Measurements from ENCODE around the gene MRPS9.
A peak's percentile ranks its signal among the peaks of the same experiment; 100 is the strongest.

The MRPS9 gene

GRCh38 chr2:105037572-105038382, at the start of gene MRPS9:
Gene MRPS9, plus strand, starts transcription at chr2:105038069. Its CDS starts 24 bp downstream, at chr2:105038093.
- ATAC-seq (replicated peaks; ENCODE audit: extremely low read depth, poor library complexity, severe bottlenecking): peak; percentile 97
- no peaks in the 10 kb centered on the region for H3K27me3 Mint-ChIP-seq
- H3K4me1 Mint-ChIP-seq: peaks cover 34% of the 10 kb centered on the region
- H3K4me3 Mint-ChIP-seq: peak within 1 kb of the TSS; percentile 91
- H3K9me3 Mint-ChIP-seq: no peaks in the 10 kb centered on the region
- DNase-seq (ENCODE audit: low spot score in 2 of 2): peak; percentile 94 to 97
- peaks cover 8% of the 10 kb centered on the region for H3K36me3 Mint-ChIP-seq (ENCODE audit: insufficient read depth)
- peak within 1 kb of the TSS; percentile 95 for H3K27ac Mint-ChIP-seq (ENCODE audit: low read depth)

GRCh38 chr2:105005181-105005951, 32.5 kb upstream of the MRPS9 start:
- peaks cover 22% of the 10 kb centered on the region for H3K9me3 Mint-ChIP-seq
- no peaks in the 10 kb centered on the region for H3K4me1 Mint-ChIP-seq
- no peak overlapping the region for H3K27ac Mint-ChIP-seq (ENCODE audit: low read depth)
- peaks cover 41% of the 10 kb centered on the region for H3K27me3 Mint-ChIP-seq
- H3K36me3 Mint-ChIP-seq (ENCODE audit: insufficient read depth): no peaks in the 10 kb centered on the region
- ATAC-seq (replicated peaks; ENCODE audit: extremely low read depth, poor library complexity, severe bottlenecking) (no peak), DNase-seq (ENCODE audit: low spot score in 2 of 2) (no peak)
- H3K4me3 Mint-ChIP-seq: no peak overlapping the region

GRCh38 chr2:105007367-105007766, 30.5 kb upstream of the MRPS9 start:
- Mint-ChIP-seq H3K9me3 (peaks cover 22% of the 10 kb centered on the region), H3K4me1 (no peaks in the 10 kb centered on the region), H3K27me3 (peaks cover 39% of the 10 kb centered on the region), H3K27ac (ENCODE audit: low read depth) (no peak overlapping the region), H3K36me3 (ENCODE audit: insufficient read depth) (no peaks in the 10 kb centered on the region), H3K4me3 (no peak overlapping the region)
- ATAC-seq (replicated peaks; ENCODE audit: extremely low read depth, poor library complexity, severe bottlenecking) (no peak), DNase-seq (ENCODE audit: low spot score in 2 of 2) (no peak)

- no peaks in the 10 kb centered on the region for H3K27me3 Mint-ChIP-seq
- ATAC-seq (replicated peaks; ENCODE audit: extremely low read depth, poor library complexity, severe bottlenecking) (no peak), DNase-seq (ENCODE audit: low spot score in 2 of 2) (no peak)
- no peak overlapping the region for H3K27ac Mint-ChIP-seq (ENCODE audit: low read depth)
- H3K36me3 Mint-ChIP-seq (ENCODE audit: insufficient read depth): peaks cover 3% of the 10 kb centered on the region
- no peak overlapping the region for H3K4me3 Mint-ChIP-seq
- no peaks in the 10 kb centered on the region for H3K9me3 Mint-ChIP-seq
- H3K4me1 Mint-ChIP-seq: peaks cover 6% of the 10 kb centered on the region
Measured at GRCh38 chr2:105032476-105032875, 5.4 kb upstream of the MRPS9 start.

- Mint-ChIP-seq H3K27me3 (no peaks in the 10 kb centered on the region), H3K4me1 (peaks cover 19% of the 10 kb centered on the region), H3K9me3 (no peaks in the 10 kb centered on the region), H3K4me3 (no peak overlapping the region), H3K27ac (ENCODE audit: low read depth) (no peak overlapping the region), H3K36me3 (ENCODE audit: insufficient read depth) (peaks cover 8% of the 10 kb centered on the region)
- DNase-seq (ENCODE audit: low spot score in 2 of 2) (no peak), ATAC-seq (replicated peaks; ENCODE audit: extremely low read depth, poor library complexity, severe bottlenecking) (no peak)
Measured at GRCh38 chr2:105034170-105034569, 3.7 kb upstream of the MRPS9 start.

- H3K27ac Mint-ChIP-seq (ENCODE audit: low read depth): peak overlapping the region; percentile 95
- ATAC-seq (replicated peaks; ENCODE audit: extremely low read depth, poor library complexity, severe bottlenecking) (no peak), DNase-seq (ENCODE audit: low spot score in 2 of 2) (no peak)
- no peaks in the 10 kb centered on the region for H3K27me3 Mint-ChIP-seq
- H3K4me3 Mint-ChIP-seq: peak overlapping the region; percentile 91
- H3K4me1 Mint-ChIP-seq: peaks cover 34% of the 10 kb centered on the region
- H3K9me3 Mint-ChIP-seq: no peaks in the 10 kb centered on the region
- peaks cover 8% of the 10 kb centered on the region for H3K36me3 Mint-ChIP-seq (ENCODE audit: insufficient read depth)
Measured at GRCh38 chr2:105038383-105039061, 653 bp downstream of the MRPS9 start.

- H3K9me3 Mint-ChIP-seq: no peaks in the 10 kb centered on the region
- DNase-seq (ENCODE audit: low spot score in 2 of 2): no peak
- H3K36me3 Mint-ChIP-seq (ENCODE audit: insufficient read depth): peaks cover 10% of the 10 kb centered on the region
- peaks cover 34% of the 10 kb centered on the region for H3K4me1 Mint-ChIP-seq
- H3K4me3 Mint-ChIP-seq: peak overlapping the region; percentile 91
- H3K27me3 Mint-ChIP-seq: no peaks in the 10 kb centered on the region
- no peak overlapping the region for H3K27ac Mint-ChIP-seq (ENCODE audit: low read depth)
- ATAC-seq (replicated peaks; ENCODE audit: extremely low read depth, poor library complexity, severe bottlenecking): no peak
Measured at GRCh38 chr2:105039559-105039958, 1.7 kb downstream of the MRPS9 start.

- Mint-ChIP-seq H3K36me3 (ENCODE audit: insufficient read depth) (peaks cover 9% of the 10 kb centered on the region), H3K27ac (ENCODE audit: low read depth) (no peak overlapping the region), H3K4me1 (peaks cover 31% of the 10 kb centered on the region), H3K9me3 (no peaks in the 10 kb centered on the region), H3K27me3 (no peaks in the 10 kb centered on the region), H3K4me3 (no peak overlapping the region)
- ATAC-seq (replicated peaks; ENCODE audit: extremely low read depth, poor library complexity, severe bottlenecking): no peak
- no peak for DNase-seq (ENCODE audit: low spot score in 2 of 2)
Measured at GRCh38 chr2:105042189-105042588, 4.3 kb downstream of the MRPS9 start.

- Mint-ChIP-seq H3K9me3 (no peaks in the 10 kb centered on the region), H3K4me1 (peaks cover 33% of the 10 kb centered on the region), H3K4me3 (no peak overlapping the region), H3K36me3 (ENCODE audit: insufficient read depth) (peaks cover 9% of the 10 kb centered on the region), H3K27ac (ENCODE audit: low read depth) (peak overlapping the region; percentile 11), H3K27me3 (no peaks in the 10 kb centered on the region)
- ATAC-seq (replicated peaks; ENCODE audit: extremely low read depth, poor library complexity, severe bottlenecking) (no peak), DNase-seq (ENCODE audit: low spot score in 2 of 2) (no peak)
Measured at GRCh38 chr2:105052773-105053172, 14.9 kb downstream of the MRPS9 start.

- DNase-seq (ENCODE audit: low spot score in 2 of 2) (no peak), ATAC-seq (replicated peaks; ENCODE audit: extremely low read depth, poor library complexity, severe bottlenecking) (no peak)
- H3K36me3 Mint-ChIP-seq (ENCODE audit: insufficient read depth): peaks cover 6% of the 10 kb centered on the region
- H3K27me3 Mint-ChIP-seq: no peaks in the 10 kb centered on the region
- no peak overlapping the region for H3K27ac Mint-ChIP-seq (ENCODE audit: low read depth)
- H3K4me1 Mint-ChIP-seq: peaks cover 28% of the 10 kb centered on the region
- H3K9me3 Mint-ChIP-seq: no peaks in the 10 kb centered on the region
- no peak overlapping the region for H3K4me3 Mint-ChIP-seq
Measured at GRCh38 chr2:105055613-105056012, 17.7 kb downstream of the MRPS9 start.

- no peak for ATAC-seq (replicated peaks; ENCODE audit: extremely low read depth, poor library complexity, severe bottlenecking)
- peaks cover 23% of the 10 kb centered on the region for H3K4me1 Mint-ChIP-seq
- no peak overlapping the region for H3K4me3 Mint-ChIP-seq
- H3K27ac Mint-ChIP-seq (ENCODE audit: low read depth): no peak overlapping the region
- H3K36me3 Mint-ChIP-seq (ENCODE audit: insufficient read depth): peaks cover 6% of the 10 kb centered on the region
- no peaks in the 10 kb centered on the region for H3K27me3 Mint-ChIP-seq
- no peak for DNase-seq (ENCODE audit: low spot score in 2 of 2)
- no peaks in the 10 kb centered on the region for H3K9me3 Mint-ChIP-seq
Measured at GRCh38 chr2:105056245-105056644, 18.4 kb downstream of the MRPS9 start.

GRCh38 chr2:105057005-105057404, 19.1 kb downstream of the MRPS9 start:
- Mint-ChIP-seq H3K36me3 (ENCODE audit: insufficient read depth) (peaks cover 6% of the 10 kb centered on the region), H3K27ac (ENCODE audit: low read depth) (no peak overlapping the region), H3K9me3 (no peaks in the 10 kb centered on the region), H3K4me3 (no peak overlapping the region), H3K27me3 (no peaks in the 10 kb centered on the region), H3K4me1 (peaks cover 20% of the 10 kb centered on the region)
- DNase-seq (ENCODE audit: low spot score in 2 of 2) (no peak), ATAC-seq (replicated peaks; ENCODE audit: extremely low read depth, poor library complexity, severe bottlenecking) (no peak)

All from central memory CD8-positive, alpha-beta T cell (primary cell).